ENCODE measurements around the gene DNASE2. TPM values are rescaled to one million over a fixed set of nuclear protein-coding genes. Genes with fewer than 3 reads are reported as not detected.

DNASE2 gene
- total RNA-seq, 1 experiment from 2014 or later, result 23.8 TPM

- Histone ChIP-seq H3K27me3 (ENCODE audit: insufficient read depth, low read length) (no peaks in the 10 kb centered on the region), H3K79me2 (ENCODE audit: insufficient read depth, low read length) (no peaks in the 10 kb centered on the region; the same call in 1 of the 2 replicates), H3K23ac (ENCODE audit: insufficient read length, low read depth, low read length) (no peak overlapping the region), H2BK15ac (ENCODE audit: low read depth, low read length) (no peak overlapping the region), H3K9me3 (ENCODE audit: control insufficient read depth, low read depth, low read length) (no peaks in the 10 kb centered on the region), H3K4ac (ENCODE audit: low read depth, low read length) (no peak overlapping the region), H2BK12ac (ENCODE audit: insufficient read length, low read depth, low read length) (no peak overlapping the region), H4K8ac (replicated peaks; ENCODE audit: insufficient read length, low read depth, low read length) (no peak overlapping the region), H3K4me1 (ENCODE audit: insufficient read depth, low read length) (no peaks in the 10 kb centered on the region), H4K5ac (ENCODE audit: insufficient read length, low read depth, low read length) (no peak overlapping the region), H4K91ac (ENCODE audit: insufficient read length, low read depth, low read length) (no peak overlapping the region), H3K27ac (ENCODE audit: insufficient read length, low read depth, low read length) (no peak overlapping the region), H4K20me1 (ENCODE audit: control insufficient read depth, insufficient read depth, insufficient read length) (no peaks in the 10 kb centered on the region), H3K18ac (ENCODE audit: insufficient read length, low read depth, low read length) (no peak overlapping the region), H3K14ac (ENCODE audit: insufficient read depth, low read length) (no peak overlapping the region), H2BK120ac (ENCODE audit: low read depth, low read length, poor library complexity, severe bottlenecking) (no peak overlapping the region), H3K9ac (ENCODE audit: extremely low read depth, insufficient read length, low read length) (no peak overlapping the region), H3K23me2 (ENCODE audit: insufficient read length, low read depth, low read length, poor library complexity, severe bottlenecking) (peaks cover 4% of the 10 kb centered on the region), H2AK5ac (ENCODE audit: insufficient read length, low read length) (no peak overlapping the region), H2BK20ac (ENCODE audit: low read depth, low read length, poor library complexity, severe bottlenecking) (no peak overlapping the region), H2BK5ac (ENCODE audit: insufficient read length, low read length) (no peak overlapping the region), H3K79me1 (ENCODE audit: insufficient read depth, low read depth, low read length, poor library complexity, severe bottlenecking) (no peaks in the 10 kb centered on the region), H3K56ac (ENCODE audit: insufficient read length, low read depth, low read length) (no peak overlapping the region), H2AFZ (ENCODE audit: low read length) (no peak overlapping the region), H3K4me2 (ENCODE audit: insufficient read depth, insufficient read length, low read length) (no peak overlapping the region), H3T11ph (ENCODE audit: low read length) (no peak overlapping the region)
- H3K27ac Mint-ChIP-seq, result no peak overlapping the region
- H3K4me1 Mint-ChIP-seq, result peaks cover 2 to 8% of the 10 kb centered on the region in 2 experiments; a peak in 1 of 4 replicates
- H3K36me3 Mint-ChIP-seq (ENCODE audit: insufficient read depth in 1 of 3, low read depth in 3 of 3), result peaks cover 35 to 60% (median 53%) of the 10 kb centered on the region in 3 experiments; a peak in 6 of 7 replicates
- H3K9me3 Mint-ChIP-seq, result no peaks in the 10 kb centered on the region; a peak in 1 of 5 replicates
- no CpG with 5 or more reads among the region's 17 CpGs for WGBS (ENCODE audit: extremely low coverage, insufficient read length, low lambda C conversion rate)
- no peak for DNase-seq
- H3K4me3 Mint-ChIP-seq, result no peak overlapping the region
- H3K27me3 Mint-ChIP-seq (ENCODE audit: low read depth), result no peaks in the 10 kb centered on the region
- TF ChIP-seq, protein P1, sequence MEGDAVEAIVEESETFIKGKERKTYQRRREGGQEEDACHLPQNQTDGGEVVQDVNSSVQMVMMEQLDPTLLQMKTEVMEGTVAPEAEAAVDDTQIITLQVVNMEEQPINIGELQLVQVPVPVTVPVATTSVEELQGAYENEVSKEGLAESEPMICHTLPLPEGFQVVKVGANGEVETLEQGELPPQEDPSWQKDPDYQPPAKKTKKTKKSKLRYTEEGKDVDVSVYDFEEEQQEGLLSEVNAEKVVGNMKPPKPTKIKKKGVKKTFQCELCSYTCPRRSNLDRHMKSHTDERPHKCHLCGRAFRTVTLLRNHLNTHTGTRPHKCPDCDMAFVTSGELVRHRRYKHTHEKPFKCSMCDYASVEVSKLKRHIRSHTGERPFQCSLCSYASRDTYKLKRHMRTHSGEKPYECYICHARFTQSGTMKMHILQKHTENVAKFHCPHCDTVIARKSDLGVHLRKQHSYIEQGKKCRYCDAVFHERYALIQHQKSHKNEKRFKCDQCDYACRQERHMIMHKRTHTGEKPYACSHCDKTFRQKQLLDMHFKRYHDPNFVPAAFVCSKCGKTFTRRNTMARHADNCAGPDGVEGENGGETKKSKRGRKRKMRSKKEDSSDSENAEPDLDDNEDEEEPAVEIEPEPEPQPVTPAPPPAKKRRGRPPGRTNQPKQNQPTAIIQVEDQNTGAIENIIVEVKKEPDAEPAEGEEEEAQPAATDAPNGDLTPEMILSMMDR (conservative IDR thresholded peaks at IDR 0.05), result no peak
Measured at GRCh38 chr19:12896460-12896859, 15.2 kb upstream of the DNASE2 start.

Measured in H9 (cell line).